Upper lobe of left lung (tissue), 6 donors: ENCODE measurements around the gene DCDC2C. TPM values are rescaled to one million over a fixed set of nuclear protein-coding genes. Genes with fewer than 3 reads are reported as not detected.

ENCODE experiments used
- ATAC-seq, 2 donors: fragments of 200-7000 bp; cut with Tn5 transposase; one replicate each; pipeline ENCODE4 v1.9.1; 2022; ENCODE audit warnings: mild to moderate bottlenecking in 2 of 2, moderate library complexity in 2 of 2; ENCODE audit not compliant: low FRiP score in 2 of 2
- DNase-seq, 2 donors: peaks; one replicate each; pipeline ENCODE4 v3.0.0-alpha.2; 2019 to 2020
- H3K27ac ChIP-seq, 4 donors: fragments of 200-600 bp; sonication (generic); one replicate each; pipeline ENCODE4 v1.5.1; 2016 to 2019
- H3K27me3 ChIP-seq, 4 donors: fragments of 200-600 bp; sonication (generic); one replicate each; pipeline ENCODE4 v1.5.1; 2017 to 2019
- H3K36me3 ChIP-seq, 4 donors: fragments of 200-600 bp; sonication (generic); one replicate each; pipeline ENCODE4 v1.5.1; 2016 to 2019
- H3K4me1 ChIP-seq, 4 donors: fragments of 200-600 bp; sonication (generic); one replicate each; pipeline ENCODE4 v1.5.1; 2018 to 2019
- H3K4me3 ChIP-seq, 4 donors: fragments of 200-600 bp; sonication (generic); one replicate each; pipeline ENCODE4 v1.5.1; 2017 to 2019; ENCODE audit warnings: mild to moderate bottlenecking in 2 of 4, moderate library complexity in 1 of 4
- H3K9me3 ChIP-seq, 4 donors: fragments of 200-600 bp; sonication (generic); one replicate each; pipeline ENCODE4 v1.5.1; 2018 to 2019
- EP300 ChIP-seq, 4 donors: sonication (generic); formaldehyde crosslinking; IDR thresholded peaks; one replicate each; pipeline ENCODE4 v1.5.1; 2017; ENCODE audit warnings: antibody characterized with exemption in 4 of 4, control low read depth in 2 of 4
- POLR2A ChIP-seq, 4 donors: fragments of 450-650 bp; IDR thresholded peaks; one replicate each; pipeline ENCODE4 v1.5.1; 2016 to 2017; ENCODE audit warnings: antibody characterized with exemption in 4 of 4, mild to moderate bottlenecking in 2 of 4
- POLR2AphosphoS5 ChIP-seq, 2 donors: sonication (generic); formaldehyde crosslinking; IDR thresholded peaks; one replicate each; pipeline ENCODE4 v1.5.1; 2017; ENCODE audit warnings: antibody characterized with exemption in 2 of 2
- WGBS, 2 donors: methylation state at CpG; one replicate each; pipeline ENCODE4 v1.1.5; 2017 to 2018; 5-methylcytosine and 5-hydroxymethylcytosine counted together
- total RNA-seq, 6 donors: library from RNA; depleted of rRNA in 4 of 6; stranded (reverse); fragments of >200 nt in 4 of 6; gene quantifications; one replicate each; pipeline versions ENCODE4 v1.1.0 to v1.2.1, GENCODE V29; 2016 to 2021
- TF ChIP-seq, protein P1 (sequence below), 6 experiments: fragments of 450-650 bp in 4 of 6; fragments of 200-600 bp in 2 of 6; sonication (generic) in 2 of 6; IDR thresholded peaks; one replicate each; pipeline ENCODE4 v1.5.1; 2016 to 2019; ENCODE audit warnings: antibody characterized with exemption in 6 of 6
- donor health status: DM: no; HTN: no; CAD: no; lungs with moderate emphysema.
- donor health status: DM: no; HTN: yes; CAD: no; lungs with severe emphysema.

DCDC2C gene
- total RNA-seq, 6 donors from 2014 or later = not detected

DNA sequence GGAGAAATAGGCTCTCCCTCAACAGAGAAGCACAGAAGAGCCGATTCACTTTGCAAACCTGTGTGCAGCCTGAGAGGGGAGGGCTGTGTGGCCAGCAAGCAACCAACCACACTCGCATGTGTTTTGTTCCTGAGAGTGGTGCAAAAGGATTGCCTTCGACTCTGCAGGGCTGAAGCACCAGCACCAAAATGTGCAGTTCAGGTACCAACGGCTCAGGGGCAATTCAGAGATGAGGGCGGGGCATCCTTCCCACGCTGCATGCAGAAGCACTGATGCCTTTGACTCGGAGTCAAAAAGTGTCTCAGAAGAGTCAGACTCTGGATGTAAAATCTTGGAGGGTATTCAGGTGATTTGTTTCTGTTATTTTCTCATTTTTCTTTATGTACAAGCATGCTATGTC lies 55.5 kb downstream of the DCDC2C start:
- no peak for TF ChIP-seq POLR2A (IDR thresholded peaks at IDR 0.05)
- TF ChIP-seq EP300 (IDR thresholded peaks at IDR 0.05) = no peak
- no peak for TF ChIP-seq POLR2AphosphoS5 (IDR thresholded peaks at IDR 0.05)
- TF ChIP-seq, protein P1, sequence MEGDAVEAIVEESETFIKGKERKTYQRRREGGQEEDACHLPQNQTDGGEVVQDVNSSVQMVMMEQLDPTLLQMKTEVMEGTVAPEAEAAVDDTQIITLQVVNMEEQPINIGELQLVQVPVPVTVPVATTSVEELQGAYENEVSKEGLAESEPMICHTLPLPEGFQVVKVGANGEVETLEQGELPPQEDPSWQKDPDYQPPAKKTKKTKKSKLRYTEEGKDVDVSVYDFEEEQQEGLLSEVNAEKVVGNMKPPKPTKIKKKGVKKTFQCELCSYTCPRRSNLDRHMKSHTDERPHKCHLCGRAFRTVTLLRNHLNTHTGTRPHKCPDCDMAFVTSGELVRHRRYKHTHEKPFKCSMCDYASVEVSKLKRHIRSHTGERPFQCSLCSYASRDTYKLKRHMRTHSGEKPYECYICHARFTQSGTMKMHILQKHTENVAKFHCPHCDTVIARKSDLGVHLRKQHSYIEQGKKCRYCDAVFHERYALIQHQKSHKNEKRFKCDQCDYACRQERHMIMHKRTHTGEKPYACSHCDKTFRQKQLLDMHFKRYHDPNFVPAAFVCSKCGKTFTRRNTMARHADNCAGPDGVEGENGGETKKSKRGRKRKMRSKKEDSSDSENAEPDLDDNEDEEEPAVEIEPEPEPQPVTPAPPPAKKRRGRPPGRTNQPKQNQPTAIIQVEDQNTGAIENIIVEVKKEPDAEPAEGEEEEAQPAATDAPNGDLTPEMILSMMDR (IDR thresholded peaks at IDR 0.05) = no peak
- H3K36me3 ChIP-seq = no peaks in the 10 kb centered on the region
- DNase-seq = no peak
- no peak overlapping the region for H3K4me3 ChIP-seq
- H3K9me3 ChIP-seq = no peaks in the 10 kb centered on the region
- WGBS, 2 donors = 78% methylated on average over 7 of the region's 7 CpGs
- ATAC-seq = no peak
- H3K27ac ChIP-seq = no peak overlapping the region
- H3K27me3 ChIP-seq = no peaks in the 10 kb centered on the region
- H3K4me1 ChIP-seq = no peaks in the 10 kb centered on the region

DNA sequence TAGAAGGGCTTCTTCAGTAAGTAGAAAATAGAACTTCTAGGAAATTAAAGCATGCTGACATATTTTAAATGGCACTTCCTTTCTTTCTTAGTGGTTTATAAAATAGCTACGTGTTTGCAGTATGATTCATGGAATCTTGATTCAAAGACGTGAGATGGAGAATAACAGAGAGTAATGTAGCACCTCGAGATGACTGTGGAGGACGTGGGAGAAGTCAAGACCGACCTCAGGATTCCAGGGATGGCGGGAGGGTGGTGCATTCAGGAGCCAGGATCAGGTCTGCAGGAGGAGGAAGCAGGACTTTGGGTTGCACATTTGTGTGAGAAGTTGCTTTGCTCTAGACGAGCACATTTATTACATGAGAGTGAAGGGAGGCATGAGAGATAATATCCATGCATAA lies 56.0 kb downstream of the DCDC2C start:
- H3K4me1 ChIP-seq = no peaks in the 10 kb centered on the region
- no peaks in the 10 kb centered on the region for H3K27me3 ChIP-seq
- no peaks in the 10 kb centered on the region for H3K9me3 ChIP-seq
- no peak for TF ChIP-seq POLR2A (IDR thresholded peaks at IDR 0.05)
- no peak for TF ChIP-seq POLR2AphosphoS5 (IDR thresholded peaks at IDR 0.05)
- TF ChIP-seq, protein P1 (IDR thresholded peaks at IDR 0.05) = no peak
- TF ChIP-seq EP300 (IDR thresholded peaks at IDR 0.05) = no peak
- 52% methylated on average over 7 of the region's 7 CpGs for WGBS, 2 donors
- no peaks in the 10 kb centered on the region for H3K36me3 ChIP-seq
- H3K27ac ChIP-seq = no peak overlapping the region
- no peak overlapping the region for H3K4me3 ChIP-seq
- DNase-seq (no peak), ATAC-seq (no peak)

DNA sequence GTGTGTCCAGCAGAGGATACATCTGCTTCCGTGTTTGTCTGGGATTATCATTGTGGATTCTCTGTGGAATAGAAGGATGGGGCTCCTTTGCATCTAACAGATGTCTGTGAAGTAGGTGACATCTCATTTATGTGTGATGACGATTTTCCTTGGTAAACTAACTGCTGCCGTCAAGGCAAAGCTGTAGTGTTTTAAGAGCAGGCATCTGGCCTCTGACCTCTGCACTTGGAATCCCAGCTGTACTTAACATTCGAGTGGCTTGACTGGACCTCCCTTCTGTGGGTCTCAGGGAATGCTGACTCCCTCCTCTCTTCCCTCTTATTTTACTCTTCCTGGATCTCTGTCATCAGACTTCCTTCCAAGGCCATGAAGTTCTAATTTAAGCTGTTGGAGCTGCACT lies 56.4 kb downstream of the DCDC2C start:
- no peak for TF ChIP-seq POLR2A (IDR thresholded peaks at IDR 0.05)
- TF ChIP-seq, protein P1 (IDR thresholded peaks at IDR 0.05) = no peak
- TF ChIP-seq POLR2AphosphoS5 (IDR thresholded peaks at IDR 0.05) = no peak
- no peak for TF ChIP-seq EP300 (IDR thresholded peaks at IDR 0.05)
- Histone ChIP-seq H3K36me3 (no peaks in the 10 kb centered on the region), H3K27me3 (no peaks in the 10 kb centered on the region), H3K4me3 (no peak overlapping the region), H3K4me1 (no peaks in the 10 kb centered on the region), H3K9me3 (no peaks in the 10 kb centered on the region), H3K27ac (no peak overlapping the region)
- DNase-seq = no peak
- WGBS, 2 donors = 32 to 51% methylated on average over 4 of the region's 4 CpGs
- no peak for ATAC-seq

DNA sequence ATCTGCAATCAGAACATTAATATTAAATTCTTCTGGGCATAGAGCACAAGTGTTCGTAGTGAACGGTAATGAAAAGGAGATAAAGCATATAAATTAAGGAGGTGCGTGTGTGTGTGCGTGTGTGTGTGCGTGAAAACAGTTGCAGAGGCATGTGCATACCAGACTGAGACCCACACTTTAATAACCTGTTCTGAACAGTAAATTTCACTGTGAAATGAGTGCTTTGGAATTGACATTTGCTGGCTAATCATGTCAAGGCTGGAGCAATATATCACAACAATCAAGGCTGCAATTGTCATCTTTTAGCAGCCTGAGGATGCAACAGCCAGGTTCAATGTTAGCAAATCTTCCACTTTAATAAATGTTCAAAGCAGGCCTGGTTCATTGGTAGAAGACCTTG lies 57.9 kb downstream of the DCDC2C start:
- no peak overlapping the region for H3K4me3 ChIP-seq
- H3K27me3 ChIP-seq = no peaks in the 10 kb centered on the region
- H3K9me3 ChIP-seq = no peaks in the 10 kb centered on the region
- no peaks in the 10 kb centered on the region for H3K36me3 ChIP-seq
- TF ChIP-seq, protein P1 (IDR thresholded peaks at IDR 0.05) = no peak
- TF ChIP-seq POLR2A (IDR thresholded peaks at IDR 0.05) (no peak), POLR2AphosphoS5 (IDR thresholded peaks at IDR 0.05) (no peak), EP300 (IDR thresholded peaks at IDR 0.05) (no peak)
- 88 to 93% methylated on average over 5 of the region's 5 CpGs for WGBS, 2 donors
- no peaks in the 10 kb centered on the region for H3K4me1 ChIP-seq
- DNase-seq = no peak
- no peak for ATAC-seq
- no peak overlapping the region for H3K27ac ChIP-seq

DNA sequence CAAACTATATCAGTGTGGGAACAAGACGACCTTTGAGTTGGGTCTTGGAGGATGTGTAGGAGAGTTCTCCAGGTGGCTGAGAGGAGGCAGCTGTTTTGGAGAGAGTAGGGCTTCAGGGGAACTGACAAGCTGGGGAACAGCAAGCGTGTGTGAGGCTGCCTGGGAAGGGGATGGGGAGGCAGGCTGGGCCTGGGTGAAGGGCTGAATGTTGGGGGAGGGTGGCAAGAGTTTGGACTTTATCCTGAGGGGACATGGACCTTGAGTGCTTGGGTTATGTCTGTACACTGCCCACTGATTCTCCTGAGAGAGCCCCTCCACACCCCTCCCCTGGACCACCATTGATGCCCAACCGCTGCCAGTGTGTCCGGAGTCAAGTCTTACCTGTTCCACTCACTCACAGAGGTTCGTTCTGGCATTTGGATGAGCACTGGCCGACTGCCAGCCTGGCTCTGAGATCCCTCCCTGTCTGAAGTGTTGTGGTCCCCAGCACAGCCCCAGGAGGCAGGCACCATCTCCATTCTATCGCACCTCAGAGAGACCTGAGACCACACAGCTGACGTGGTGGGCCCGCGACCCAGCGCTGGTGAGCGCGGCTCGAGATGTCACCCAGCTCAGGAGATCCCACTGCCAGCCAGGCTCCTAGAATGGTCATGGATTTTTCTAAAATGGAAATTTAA lies 59.5 kb downstream of the DCDC2C start:
- no peak for DNase-seq

More for the DNA sequence above, 59.5 kb downstream of the DCDC2C start:
- Histone ChIP-seq H3K27ac (no peak overlapping the region), H3K4me1 (no peaks in the 10 kb centered on the region), H3K4me3 (no peak overlapping the region), H3K27me3 (no peaks in the 10 kb centered on the region), H3K9me3 (no peaks in the 10 kb centered on the region), H3K36me3 (no peaks in the 10 kb centered on the region)
- no peak for ATAC-seq
- TF ChIP-seq POLR2A (IDR thresholded peaks at IDR 0.05) = no peak
- TF ChIP-seq, protein P1 (IDR thresholded peaks at IDR 0.05) = no peak
- no peak for TF ChIP-seq POLR2AphosphoS5 (IDR thresholded peaks at IDR 0.05)
- TF ChIP-seq EP300 (IDR thresholded peaks at IDR 0.05) = no peak
- 77 to 85% methylated on average over 2 to 14 of the region's 14 CpGs for WGBS, 2 donors
